ENCODE measurements around the gene HES5.

The HES5 gene

GRCh38 chr1:2498648-2499047, 31.4 kb downstream of the HES5 start:
- DNase-seq: no peak

GRCh38 chr1:2497891-2498290, 32.2 kb downstream of the HES5 start:
- no peak for DNase-seq

GRCh38 chr1:2496746-2497145, 33.3 kb downstream of the HES5 start:
- DNase-seq: no peak

GRCh38 chr1:2496087-2496622, 33.9 kb downstream of the HES5 start:
- DNase-seq: no peak

GRCh38 chr1:2495546-2495945, 34.5 kb downstream of the HES5 start:
- DNase-seq: no peak

- DNase-seq: no peak
Observed at GRCh38 chr1:2495026-2495425, 35.0 kb downstream of the HES5 start.

- no peak for DNase-seq
Observed at GRCh38 chr1:2494323-2494693, 35.8 kb downstream of the HES5 start.

GRCh38 chr1:2493691-2494322, 36.3 kb downstream of the HES5 start:
- no peak for DNase-seq

- no peak for DNase-seq
Observed at GRCh38 chr1:2493218-2493617, 36.8 kb downstream of the HES5 start.

GRCh38 chr1:2492091-2492490, 38.0 kb downstream of the HES5 start:
- no peak for DNase-seq

GRCh38 chr1:2489615-2490014, 40.4 kb downstream of the HES5 start:
- DNase-seq: no peak

- no peak for DNase-seq
Observed at GRCh38 chr1:2488688-2489087, 41.4 kb downstream of the HES5 start.

- no peak for DNase-seq
Observed at GRCh38 chr1:2486558-2486957, 43.5 kb downstream of the HES5 start.

- no peak for DNase-seq
Observed at GRCh38 chr1:2486041-2486440, 44.0 kb downstream of the HES5 start.

GRCh38 chr1:2483970-2484369, 46.1 kb downstream of the HES5 start:
- no peak for DNase-seq

- no peak for DNase-seq
Observed at GRCh38 chr1:2483026-2483425, 47.0 kb downstream of the HES5 start.

GRCh38 chr1:2482588-2482987, 47.5 kb downstream of the HES5 start:
- no peak for DNase-seq

- no peak for DNase-seq
Observed at GRCh38 chr1:2481885-2482284, 48.2 kb downstream of the HES5 start.

- no peak for DNase-seq
Observed at GRCh38 chr1:2480986-2481364, 49.1 kb downstream of the HES5 start.

- no peak for DNase-seq
Observed at GRCh38 chr1:2480236-2480985, 49.7 kb downstream of the HES5 start.

- DNase-seq: no peak
Observed at GRCh38 chr1:2479618-2480017, 50.4 kb downstream of the HES5 start.

GRCh38 chr1:2479186-2479585, 50.9 kb downstream of the HES5 start:
- no peak for DNase-seq
